Measurements from ENCODE around the gene SAXO2. TPM values are rescaled to one million over a fixed set of nuclear protein-coding genes. Genes with fewer than 3 reads are reported as not detected.
"Not testable (repeated sequence)": the region's sequence is repeated elsewhere in the genome, so short reads cannot be mapped to it uniquely, and the experiment has no call there.

SAXO2 gene
- polyA plus RNA-seq, 1 donor (not counting 4 experiments of a cell fraction or from before 2014, with no cell fraction given): 2.2 TPM

GRCh38 chr15:82281276-82281675 lies 18.7 kb downstream of the SAXO2 start:
- H3K27ac ChIP-seq (ENCODE audit: control insufficient read depth, insufficient read depth, low read length); H2AFZ ChIP-seq (ENCODE audit: control insufficient read depth, low read length); H3K4me2 ChIP-seq (ENCODE audit: control insufficient read depth, extremely low read depth, insufficient read depth, low read depth, low read length); H3K4me1 ChIP-seq (ENCODE audit: control insufficient read depth, extremely low read depth, insufficient read depth, low read length); H3K9ac ChIP-seq (ENCODE audit: control insufficient read depth, extremely low read depth, insufficient read depth, low read length); H3K27me3 ChIP-seq (ENCODE audit: control insufficient read depth, extremely low read depth, insufficient read depth, low read length); H4K20me1 ChIP-seq (ENCODE audit: control insufficient read depth, extremely low read depth, insufficient read depth, low read length); H3K36me3 ChIP-seq (ENCODE audit: control insufficient read depth in 2 of 2, extremely low read depth in 1 of 2, insufficient read depth in 2 of 2, low read length in 2 of 2); H3K4me3 ChIP-seq (ENCODE audit: control insufficient read depth in 2 of 3, extremely low read depth in 1 of 3, insufficient read depth in 2 of 3, low read depth in 1 of 3, low read length in 3 of 3); H3K9me3 ChIP-seq (ENCODE audit: control insufficient read depth, low read depth, low read length); H3K79me2 ChIP-seq (ENCODE audit: control insufficient read depth, insufficient read depth, low read length); dilution Hi-C loops (cut with MboI; ENCODE audit: extremely low pct_ligation_motif_present, low sequenced_read_pairs); H3K9me1 ChIP-seq (ENCODE audit: control insufficient read depth, extremely low read depth, insufficient read depth, low read length); DNase-seq (ENCODE audit: low read depth, low spot score): not testable (repeated sequence)
- FAIRE-seq: peak; percentile 86
- TF ChIP-seq, protein P1, sequence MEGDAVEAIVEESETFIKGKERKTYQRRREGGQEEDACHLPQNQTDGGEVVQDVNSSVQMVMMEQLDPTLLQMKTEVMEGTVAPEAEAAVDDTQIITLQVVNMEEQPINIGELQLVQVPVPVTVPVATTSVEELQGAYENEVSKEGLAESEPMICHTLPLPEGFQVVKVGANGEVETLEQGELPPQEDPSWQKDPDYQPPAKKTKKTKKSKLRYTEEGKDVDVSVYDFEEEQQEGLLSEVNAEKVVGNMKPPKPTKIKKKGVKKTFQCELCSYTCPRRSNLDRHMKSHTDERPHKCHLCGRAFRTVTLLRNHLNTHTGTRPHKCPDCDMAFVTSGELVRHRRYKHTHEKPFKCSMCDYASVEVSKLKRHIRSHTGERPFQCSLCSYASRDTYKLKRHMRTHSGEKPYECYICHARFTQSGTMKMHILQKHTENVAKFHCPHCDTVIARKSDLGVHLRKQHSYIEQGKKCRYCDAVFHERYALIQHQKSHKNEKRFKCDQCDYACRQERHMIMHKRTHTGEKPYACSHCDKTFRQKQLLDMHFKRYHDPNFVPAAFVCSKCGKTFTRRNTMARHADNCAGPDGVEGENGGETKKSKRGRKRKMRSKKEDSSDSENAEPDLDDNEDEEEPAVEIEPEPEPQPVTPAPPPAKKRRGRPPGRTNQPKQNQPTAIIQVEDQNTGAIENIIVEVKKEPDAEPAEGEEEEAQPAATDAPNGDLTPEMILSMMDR (optimal IDR thresholded peaks at IDR 0.05 in 1 of 3, IDR thresholded peaks at IDR 0.05 in 1 of 3, conservative IDR thresholded peaks at IDR 0.05 in 1 of 3; ENCODE audit: extremely low read depth in 1 of 3, insufficient read depth in 2 of 3, low read length in 3 of 3): peak in 1 of 3 experiments; percentile 4

DNA sequence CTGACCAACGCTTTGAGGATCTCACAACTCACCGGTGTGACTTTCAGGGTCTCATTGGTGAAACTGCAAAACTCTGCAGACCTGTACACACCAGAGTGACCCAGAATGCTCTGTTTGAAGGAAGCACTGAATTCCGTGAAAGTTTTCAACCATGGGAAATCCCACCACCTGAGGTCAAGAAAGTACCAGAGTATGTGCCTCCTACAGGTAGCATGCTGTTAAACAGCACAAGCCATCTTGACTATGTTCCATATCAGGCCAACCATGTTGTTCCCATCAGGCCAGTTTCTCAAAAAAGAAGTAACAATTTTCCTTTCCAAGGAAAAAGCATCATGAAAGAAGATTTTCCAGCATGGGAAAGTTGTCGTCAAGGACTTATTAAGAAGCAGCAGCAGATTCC lies 19.8 kb downstream of the SAXO2 start:
- H3K9ac ChIP-seq (ENCODE audit: control insufficient read depth, extremely low read depth, insufficient read depth, low read length); H3K36me3 ChIP-seq (ENCODE audit: control insufficient read depth in 2 of 2, extremely low read depth in 1 of 2, insufficient read depth in 2 of 2, low read length in 2 of 2); H3K27me3 ChIP-seq (ENCODE audit: control insufficient read depth, extremely low read depth, insufficient read depth, low read length); DNase-seq (ENCODE audit: low read depth, low spot score); H3K27ac ChIP-seq (ENCODE audit: control insufficient read depth, insufficient read depth, low read length); H3K9me3 ChIP-seq (ENCODE audit: control insufficient read depth, low read depth, low read length); H3K79me2 ChIP-seq (ENCODE audit: control insufficient read depth, insufficient read depth, low read length); H3K4me3 ChIP-seq (ENCODE audit: control insufficient read depth in 2 of 3, extremely low read depth in 1 of 3, insufficient read depth in 2 of 3, low read depth in 1 of 3, low read length in 3 of 3); H2AFZ ChIP-seq (ENCODE audit: control insufficient read depth, low read length); FAIRE-seq; dilution Hi-C loops (cut with MboI; ENCODE audit: extremely low pct_ligation_motif_present, low sequenced_read_pairs); H3K4me2 ChIP-seq (ENCODE audit: control insufficient read depth, extremely low read depth, insufficient read depth, low read depth, low read length); H4K20me1 ChIP-seq (ENCODE audit: control insufficient read depth, extremely low read depth, insufficient read depth, low read length); H3K4me1 ChIP-seq (ENCODE audit: control insufficient read depth, extremely low read depth, insufficient read depth, low read length); H3K9me1 ChIP-seq (ENCODE audit: control insufficient read depth, extremely low read depth, insufficient read depth, low read length): not testable (repeated sequence)

GRCh38 chr15:82284381-82284780 lies 21.8 kb downstream of the SAXO2 start:
- DNase-seq (ENCODE audit: low read depth, low spot score); H3K4me3 ChIP-seq (ENCODE audit: control insufficient read depth in 2 of 3, extremely low read depth in 1 of 3, insufficient read depth in 2 of 3, low read depth in 1 of 3, low read length in 3 of 3); FAIRE-seq; H3K4me2 ChIP-seq (ENCODE audit: control insufficient read depth, extremely low read depth, insufficient read depth, low read depth, low read length); H2AFZ ChIP-seq (ENCODE audit: control insufficient read depth, low read length); H3K79me2 ChIP-seq (ENCODE audit: control insufficient read depth, insufficient read depth, low read length); H3K27ac ChIP-seq (ENCODE audit: control insufficient read depth, insufficient read depth, low read length); H3K9ac ChIP-seq (ENCODE audit: control insufficient read depth, extremely low read depth, insufficient read depth, low read length); H3K36me3 ChIP-seq (ENCODE audit: control insufficient read depth in 2 of 2, extremely low read depth in 1 of 2, insufficient read depth in 2 of 2, low read length in 2 of 2); H3K9me1 ChIP-seq (ENCODE audit: control insufficient read depth, extremely low read depth, insufficient read depth, low read length); dilution Hi-C loops (cut with MboI; ENCODE audit: extremely low pct_ligation_motif_present, low sequenced_read_pairs); H3K4me1 ChIP-seq (ENCODE audit: control insufficient read depth, extremely low read depth, insufficient read depth, low read length); H4K20me1 ChIP-seq (ENCODE audit: control insufficient read depth, extremely low read depth, insufficient read depth, low read length); H3K9me3 ChIP-seq (ENCODE audit: control insufficient read depth, low read depth, low read length); H3K27me3 ChIP-seq (ENCODE audit: control insufficient read depth, extremely low read depth, insufficient read depth, low read length): not testable (repeated sequence)

DNA sequence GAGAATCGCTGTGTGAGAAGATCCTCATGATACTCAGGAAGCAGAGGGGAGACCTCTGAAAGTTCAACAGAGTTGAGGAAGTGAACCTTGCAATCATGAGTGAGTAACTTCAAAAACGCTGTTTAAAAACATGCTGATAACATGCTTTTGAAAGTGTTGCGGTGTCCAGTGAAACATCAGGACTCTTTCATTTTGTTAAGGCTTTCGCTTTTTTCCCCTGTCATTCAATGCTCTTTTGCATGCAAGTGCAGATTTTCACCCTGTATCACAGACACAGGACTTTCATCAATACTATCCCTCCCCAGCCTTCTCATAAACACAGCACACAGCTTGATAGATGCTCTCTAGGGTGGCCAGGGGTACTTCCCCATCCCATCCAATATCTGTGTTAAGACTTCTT lies 23.9 kb downstream of the SAXO2 start:
- H3K9me1 ChIP-seq (ENCODE audit: control insufficient read depth, extremely low read depth, insufficient read depth, low read length); H3K27me3 ChIP-seq (ENCODE audit: control insufficient read depth, extremely low read depth, insufficient read depth, low read length); H4K20me1 ChIP-seq (ENCODE audit: control insufficient read depth, extremely low read depth, insufficient read depth, low read length); H3K4me1 ChIP-seq (ENCODE audit: control insufficient read depth, extremely low read depth, insufficient read depth, low read length); H2AFZ ChIP-seq (ENCODE audit: control insufficient read depth, low read length); H3K4me3 ChIP-seq (ENCODE audit: control insufficient read depth in 2 of 3, extremely low read depth in 1 of 3, insufficient read depth in 2 of 3, low read depth in 1 of 3, low read length in 3 of 3); H3K4me2 ChIP-seq (ENCODE audit: control insufficient read depth, extremely low read depth, insufficient read depth, low read depth, low read length); H3K9me3 ChIP-seq (ENCODE audit: control insufficient read depth, low read depth, low read length); DNase-seq (ENCODE audit: low read depth, low spot score); dilution Hi-C loops (cut with MboI; ENCODE audit: extremely low pct_ligation_motif_present, low sequenced_read_pairs); H3K9ac ChIP-seq (ENCODE audit: control insufficient read depth, extremely low read depth, insufficient read depth, low read length); H3K27ac ChIP-seq (ENCODE audit: control insufficient read depth, insufficient read depth, low read length); H3K36me3 ChIP-seq (ENCODE audit: control insufficient read depth in 2 of 2, extremely low read depth in 1 of 2, insufficient read depth in 2 of 2, low read length in 2 of 2); H3K79me2 ChIP-seq (ENCODE audit: control insufficient read depth, insufficient read depth, low read length); FAIRE-seq: not testable (repeated sequence)
